SJCRH30 (cell line): ENCODE measurements around the gene TM2D3. TPM values are rescaled to one million over a fixed set of nuclear protein-coding genes. Genes with fewer than 3 reads are reported as not detected.

Source experiments
- DNase-seq, 2 experiments: peaks; one replicate each; pipeline ENCODE4 v3.0.0-alpha.2; 2015 to 2020
- H3K27ac ChIP-seq: fragments of 250-450 bp; sonication (Bioruptor Pico); 2 replicates; pipeline ENCODE4 v1.5.1; 2020; ENCODE audit warnings: mild to moderate bottlenecking, moderate library complexity
- H3K27me3 ChIP-seq: fragments of 250-450 bp; sonication (Bioruptor Pico); 2 replicates; pipeline ENCODE4 v1.5.1; 2020; ENCODE audit warnings: mild to moderate bottlenecking, moderate library complexity
- H3K36me3 ChIP-seq: fragments of 250-450 bp; sonication (Bioruptor Pico); 2 replicates; pipeline ENCODE4 v1.5.1; 2020; ENCODE audit warnings: mild to moderate bottlenecking, moderate library complexity
- H3K4me1 ChIP-seq: fragments of 250-450 bp; sonication (Bioruptor Pico); 2 replicates; pipeline ENCODE4 v1.5.1; 2020; ENCODE audit warnings: mild to moderate bottlenecking, moderate library complexity
- H3K4me3 ChIP-seq: fragments of 250-450 bp; sonication (Bioruptor Pico); 2 replicates; pipeline ENCODE4 v1.5.1; 2020; ENCODE audit warnings: mild to moderate bottlenecking, moderate library complexity
- H3K9me3 ChIP-seq: fragments of 250-450 bp; sonication (Bioruptor Pico); replicated peaks from 2 replicates; pipeline ENCODE4 v1.5.1; 2020; ENCODE audit warnings: mild to moderate bottlenecking, moderate library complexity
- total RNA-seq: library from RNA; depleted of rRNA; stranded (reverse); fragments of >200 nt; shearing (Covaris generic); gene quantifications from 2 replicates; pipeline ENCODE4 v1.2.3, GENCODE V29; 2014; rRNA removed

Gene TM2D3
- total RNA-seq: 54.6 and 57.0 TPM in 2 replicates

DNA sequence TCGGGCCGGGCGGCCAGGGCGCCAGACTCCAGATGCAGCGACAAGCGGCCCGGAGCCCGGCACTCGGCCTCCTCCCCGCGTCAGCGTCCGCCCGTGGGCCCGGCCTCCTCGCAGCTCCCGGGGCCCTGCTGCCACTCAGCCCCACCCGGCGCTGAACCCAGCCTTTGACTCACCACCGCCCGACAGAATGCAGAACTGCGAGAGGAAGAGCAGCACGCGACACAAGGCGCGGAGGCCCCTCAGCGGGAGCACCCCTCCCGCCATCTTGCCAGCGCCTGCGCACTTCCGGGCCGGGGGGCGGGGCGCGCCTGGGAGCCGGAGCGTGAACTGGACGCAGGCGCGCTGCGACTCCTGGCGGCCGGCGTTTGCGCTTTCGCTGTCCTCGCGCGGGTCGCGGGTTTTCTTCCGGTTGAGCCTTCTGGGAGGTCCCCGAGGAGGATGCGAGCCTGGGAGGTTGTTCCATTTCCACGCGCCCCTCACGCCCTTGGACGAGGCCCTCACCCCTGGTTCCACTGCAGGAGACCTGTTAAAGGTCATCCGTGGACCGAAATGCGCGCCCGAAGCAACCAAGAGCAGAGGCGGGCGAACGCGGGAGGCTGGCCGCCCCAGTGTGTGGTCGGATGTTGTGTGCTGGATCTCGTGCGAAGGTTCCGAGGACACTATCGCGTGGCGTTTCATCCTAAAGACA, at the start of gene TM2D3:
TM2D3 (minus strand) TSS at position 284 of the 688 bp plus-strand sequence; CDS start at position 264, 20 bp downstream.
- H3K27me3 ChIP-seq: no peaks in the 10 kb centered on the region
- peaks cover 6% of the 10 kb centered on the region for H3K4me1 ChIP-seq
- H3K27ac ChIP-seq: peak within 1 kb of the TSS; percentile 84
- peaks cover 15% of the 10 kb centered on the region for H3K36me3 ChIP-seq
- peak within 1 kb of the TSS; percentile 94 for H3K4me3 ChIP-seq
- peak; percentile 90 to 94 for DNase-seq
- H3K9me3 ChIP-seq: no peaks in the 10 kb centered on the region

GRCh38 chr15:101698314-101698713, 46.1 kb upstream of the TM2D3 start:
- H3K36me3 ChIP-seq: peaks cover 42% of the 10 kb centered on the region
- H3K27ac ChIP-seq: no peak overlapping the region
- H3K9me3 ChIP-seq: no peaks in the 10 kb centered on the region
- H3K4me3 ChIP-seq: no peak overlapping the region
- DNase-seq: no peak
- no peaks in the 10 kb centered on the region for H3K4me1 ChIP-seq
- no peaks in the 10 kb centered on the region for H3K27me3 ChIP-seq

DNA sequence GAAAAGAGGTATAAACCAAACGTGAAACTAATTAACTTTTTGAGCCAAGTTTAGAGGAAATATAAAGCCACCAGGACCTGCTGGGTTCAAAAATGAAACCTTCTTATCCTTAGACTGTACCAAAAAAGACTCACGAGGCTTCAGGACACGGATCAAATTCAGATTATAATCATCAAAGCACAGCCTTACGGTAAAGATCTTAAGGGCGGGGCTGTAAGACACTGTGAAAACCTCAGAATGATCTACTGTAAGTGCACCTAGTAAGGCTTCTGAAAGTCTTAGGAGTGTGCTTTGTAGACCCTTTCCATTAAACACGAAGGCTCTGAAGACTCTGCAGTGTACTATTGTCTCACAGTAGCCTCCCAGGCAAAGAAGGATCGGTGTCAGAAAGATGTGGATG, 45.3 kb upstream of the TM2D3 start:
- DNase-seq: no peak

DNA sequence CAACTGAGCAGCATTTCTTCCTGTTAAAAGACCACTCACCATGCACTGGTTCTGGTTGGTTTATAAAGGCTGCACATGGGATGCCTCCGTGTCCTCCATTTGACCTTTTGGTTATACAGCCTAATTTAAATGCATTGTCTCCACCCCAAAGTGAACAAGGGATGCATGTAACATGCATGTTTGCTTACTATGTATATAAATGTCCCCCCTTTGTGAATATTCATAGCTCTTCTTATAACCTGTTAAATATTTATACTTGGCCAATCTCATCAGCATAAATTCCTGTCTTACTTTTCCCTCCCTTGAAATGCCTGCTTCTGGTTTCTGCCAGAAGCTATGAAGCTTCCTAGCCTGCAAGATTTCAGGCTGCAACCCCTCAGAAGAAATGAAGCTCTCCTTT, 44.6 kb upstream of the TM2D3 start:
- no peaks in the 10 kb centered on the region for H3K9me3 ChIP-seq
- H3K27me3 ChIP-seq: no peaks in the 10 kb centered on the region
- no peak for DNase-seq
- H3K36me3 ChIP-seq: peaks cover 45% of the 10 kb centered on the region
- H3K4me3 ChIP-seq: no peak overlapping the region
- H3K27ac ChIP-seq: no peak overlapping the region
- no peaks in the 10 kb centered on the region for H3K4me1 ChIP-seq

More for the DNA sequence above, 45.3 kb upstream of the TM2D3 start:
- H3K4me1 ChIP-seq: no peaks in the 10 kb centered on the region
- H3K4me3 ChIP-seq: no peak overlapping the region
- no peak overlapping the region for H3K27ac ChIP-seq
- H3K9me3 ChIP-seq: no peaks in the 10 kb centered on the region
- no peaks in the 10 kb centered on the region for H3K27me3 ChIP-seq
- peaks cover 45% of the 10 kb centered on the region for H3K36me3 ChIP-seq

GRCh38 chr15:101694261-101694660, 42.1 kb upstream of the TM2D3 start:
- Histone ChIP-seq H3K27me3 (no peaks in the 10 kb centered on the region), H3K27ac (no peak overlapping the region), H3K4me1 (no peaks in the 10 kb centered on the region), H3K36me3 (peaks cover 27% of the 10 kb centered on the region), H3K9me3 (no peaks in the 10 kb centered on the region), H3K4me3 (no peak overlapping the region)
- no peak for DNase-seq

DNA sequence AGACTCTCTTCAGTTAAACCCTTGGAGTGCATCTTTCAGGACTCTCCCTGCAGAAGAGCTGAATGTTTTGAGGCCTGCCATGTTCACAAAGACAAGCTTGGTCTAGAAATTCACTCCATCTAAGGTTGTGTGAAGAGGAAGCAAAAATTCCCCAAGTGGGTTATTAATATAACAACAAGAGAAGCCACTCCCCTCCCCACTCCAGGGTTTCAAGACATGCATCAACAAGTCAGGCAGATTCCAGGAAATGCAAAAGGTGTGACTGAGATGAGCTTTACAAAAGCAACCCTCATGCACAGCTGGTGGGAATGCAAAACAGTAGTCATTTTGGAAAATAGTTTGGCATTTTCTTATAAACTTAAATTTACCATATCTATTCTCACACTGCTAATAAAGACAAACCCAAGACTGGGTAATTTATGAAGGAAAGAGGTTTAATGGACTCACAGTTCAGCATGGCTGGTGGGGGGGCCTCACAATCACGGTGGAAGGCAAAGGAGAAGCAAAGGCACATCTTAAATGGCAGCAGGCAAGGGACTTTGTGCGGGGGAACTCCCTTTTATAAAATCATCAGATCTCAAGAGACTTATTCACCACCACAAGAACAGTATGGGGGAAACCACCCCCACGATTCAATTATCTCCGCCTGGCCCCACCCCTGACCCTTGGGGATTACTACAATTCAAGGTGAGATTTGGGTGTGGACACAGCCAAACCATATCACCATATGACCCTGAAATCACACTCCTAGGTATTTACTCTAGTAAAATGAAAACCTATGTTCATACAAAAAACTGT, 40.8 kb upstream of the TM2D3 start:
- Histone ChIP-seq H3K27ac (no peak overlapping the region), H3K9me3 (no peaks in the 10 kb centered on the region), H3K36me3 (peaks cover 18% of the 10 kb centered on the region), H3K4me1 (no peaks in the 10 kb centered on the region), H3K27me3 (no peaks in the 10 kb centered on the region), H3K4me3 (no peak overlapping the region)
- no peak for DNase-seq

DNA sequence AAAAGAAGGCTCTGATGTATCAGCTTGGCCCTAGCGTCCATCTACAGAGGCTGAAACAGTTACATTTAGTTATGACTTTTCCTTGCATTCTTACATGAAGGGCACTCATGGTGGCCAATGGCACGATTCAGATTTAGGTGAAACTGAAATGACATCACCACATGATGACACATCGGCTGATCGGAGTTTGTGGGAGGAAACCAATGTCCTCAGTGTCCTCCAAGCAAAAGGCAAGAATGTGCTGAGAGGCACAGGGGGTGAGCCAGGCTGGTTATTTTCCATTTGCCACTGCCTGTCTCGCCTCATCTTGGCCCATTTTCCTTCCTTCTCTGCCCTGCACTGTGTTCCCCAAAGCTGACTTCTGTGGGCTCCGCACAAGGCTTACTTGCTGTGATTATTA, 37.7 kb upstream of the TM2D3 start:
- Histone ChIP-seq H3K4me1 (no peaks in the 10 kb centered on the region), H3K36me3 (peaks cover 9% of the 10 kb centered on the region; the same call in 1 of the 2 replicates), H3K27ac (no peak overlapping the region), H3K9me3 (no peaks in the 10 kb centered on the region), H3K4me3 (no peak overlapping the region), H3K27me3 (no peaks in the 10 kb centered on the region)
- DNase-seq: no peak

GRCh38 chr15:101686718-101687117, 34.5 kb upstream of the TM2D3 start:
- Histone ChIP-seq H3K4me1 (no peaks in the 10 kb centered on the region), H3K36me3 (peaks cover 14% of the 10 kb centered on the region; the same call in 1 of the 2 replicates), H3K9me3 (no peaks in the 10 kb centered on the region), H3K27me3 (no peaks in the 10 kb centered on the region), H3K27ac (no peak overlapping the region), H3K4me3 (no peak overlapping the region)
- DNase-seq: no peak

GRCh38 chr15:101684877-101685276, 32.7 kb upstream of the TM2D3 start:
- Histone ChIP-seq H3K4me3 (no peak overlapping the region), H3K36me3 (peaks cover 14% of the 10 kb centered on the region), H3K27ac (no peak overlapping the region), H3K9me3 (no peaks in the 10 kb centered on the region), H3K27me3 (no peaks in the 10 kb centered on the region), H3K4me1 (no peaks in the 10 kb centered on the region)
- no peak for DNase-seq

DNA sequence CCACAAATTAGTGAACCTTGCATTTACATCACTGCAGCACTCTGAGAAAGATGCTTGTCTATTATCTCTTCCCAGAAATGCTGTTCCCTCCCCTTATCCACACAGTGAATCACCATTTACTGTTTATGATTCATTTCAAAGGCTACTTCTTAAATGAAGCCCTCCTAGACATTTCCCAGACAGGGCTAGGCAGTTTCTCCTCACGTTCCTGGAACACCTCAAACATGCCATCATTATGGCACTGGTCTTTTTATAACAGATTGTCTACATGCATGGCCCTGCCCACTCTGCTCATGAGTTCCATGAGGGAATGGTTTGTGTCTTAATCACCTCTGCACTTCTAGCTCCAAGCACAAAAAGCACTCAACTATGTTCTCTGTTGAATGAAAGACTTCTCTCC, 32.2 kb upstream of the TM2D3 start:
- Histone ChIP-seq H3K4me1 (no peaks in the 10 kb centered on the region), H3K9me3 (no peaks in the 10 kb centered on the region), H3K27ac (no peak overlapping the region), H3K27me3 (no peaks in the 10 kb centered on the region), H3K4me3 (no peak overlapping the region), H3K36me3 (peaks cover 14% of the 10 kb centered on the region)
- no peak for DNase-seq

GRCh38 chr15:101679806-101680205, 27.6 kb upstream of the TM2D3 start:
- Histone ChIP-seq H3K4me3 (no peak overlapping the region), H3K36me3 (peaks cover 13% of the 10 kb centered on the region), H3K4me1 (no peaks in the 10 kb centered on the region), H3K27me3 (no peaks in the 10 kb centered on the region), H3K27ac (no peak overlapping the region), H3K9me3 (no peaks in the 10 kb centered on the region)
- DNase-seq: no peak

GRCh38 chr15:101676921-101677329, 24.7 kb upstream of the TM2D3 start:
- H3K36me3 ChIP-seq: peaks cover 21% of the 10 kb centered on the region
- DNase-seq: no peak
- no peak overlapping the region for H3K27ac ChIP-seq

GRCh38 chr15:101675796-101676582, 23.8 kb upstream of the TM2D3 start:
- DNase-seq: no peak
- Histone ChIP-seq H3K27ac (no peak overlapping the region), H3K27me3 (no peaks in the 10 kb centered on the region), H3K4me1 (no peaks in the 10 kb centered on the region), H3K4me3 (no peak overlapping the region), H3K36me3 (peaks cover 26% of the 10 kb centered on the region), H3K9me3 (no peaks in the 10 kb centered on the region)

More at GRCh38 chr15:101676921-101677329, 24.7 kb upstream of the TM2D3 start:
- Histone ChIP-seq H3K4me3 (no peak overlapping the region), H3K9me3 (no peaks in the 10 kb centered on the region), H3K4me1 (no peaks in the 10 kb centered on the region), H3K27me3 (no peaks in the 10 kb centered on the region)

GRCh38 chr15:101675015-101675414, 22.8 kb upstream of the TM2D3 start:
- Histone ChIP-seq H3K27ac (no peak overlapping the region), H3K9me3 (no peaks in the 10 kb centered on the region), H3K27me3 (no peaks in the 10 kb centered on the region), H3K4me1 (no peaks in the 10 kb centered on the region), H3K36me3 (peaks cover 29% of the 10 kb centered on the region), H3K4me3 (no peak overlapping the region)
- no peak for DNase-seq

- peaks cover 23% of the 10 kb centered on the region for H3K36me3 ChIP-seq
- DNase-seq: no peak
These were observed 20.1 kb upstream of the TM2D3 start for GRCh38 chr15:101672298-101672697.

More at GRCh38 chr15:101672298-101672697, 20.1 kb upstream of the TM2D3 start:
- Histone ChIP-seq H3K27me3 (no peaks in the 10 kb centered on the region), H3K27ac (no peak overlapping the region), H3K4me1 (no peaks in the 10 kb centered on the region), H3K4me3 (no peak overlapping the region), H3K9me3 (no peaks in the 10 kb centered on the region)
